Heart right ventricle (tissue), 16 donors: ENCODE measurements around the gene SEC24C. TPM values are rescaled to one million over a fixed set of nuclear protein-coding genes. Genes with fewer than 3 reads are reported as not detected.

Source experiments
- ATAC-seq, 8 donors: fragments of 200-7000 bp; cut with Tn5 transposase; one replicate each; pipeline ENCODE4 v1.9.1; 2020; ENCODE audit warnings: mild to moderate bottlenecking in 8 of 8, moderate library complexity in 8 of 8, moderate number of reproducible peaks in 1 of 8
- DNase-seq, 2 donors: peaks; one replicate each; pipeline ENCODE4 v3.0.0-alpha.2; 2020
- H3K27ac ChIP-seq, 10 donors: fragments of 200-600 bp; sonication (generic) in 2 of 10; one replicate each; pipeline versions ENCODE4 v1.5.0 to v1.8.0; 2020 to 2022; ENCODE audit warnings: mild to moderate bottlenecking in 3 of 10
- H3K27me3 ChIP-seq, 7 donors: fragments of 200-600 bp; one replicate each; pipeline ENCODE4 v1.8.0; 2021 to 2022; ENCODE audit warnings: mild to moderate bottlenecking in 2 of 7
- H3K36me3 ChIP-seq, 9 donors: fragments of 200-600 bp; sonication (generic) in 1 of 9; one replicate each; pipeline versions ENCODE4 v1.5.0 to v1.8.0; 2020 to 2022; ENCODE audit warnings: mild to moderate bottlenecking in 2 of 9
- H3K4me1 ChIP-seq, 9 donors: fragments of 200-600 bp; sonication (generic) in 1 of 9; one replicate each; pipeline versions ENCODE4 v1.5.0 to v1.8.0; 2020 to 2022; ENCODE audit warnings: mild to moderate bottlenecking in 4 of 9
- H3K4me3 ChIP-seq, 10 donors: fragments of 200-600 bp; sonication (generic) in 2 of 10; one replicate each; pipeline versions ENCODE4 v1.5.0 to v1.8.0; 2020 to 2022; ENCODE audit warnings: mild to moderate bottlenecking in 7 of 10, moderate library complexity in 2 of 10
- H3K9me3 ChIP-seq, 11 donors: fragments of 200-600 bp in 10 of 11; sonication (generic) in 2 of 11; one replicate each; pipeline versions ENCODE4 v1.5.0 to v1.8.0; 2013 to 2022; ENCODE audit warnings: mild to moderate bottlenecking in 2 of 11, control low read depth in 1 of 11, moderate library complexity in 1 of 11
- WGBS, 2 donors: extraction: QIAGEN DNeasy Blood & Tissue Kit; methylation state at CpG; one replicate each; pipeline ENCODE4 v1.1.7; 2013; ENCODE audit warnings: inconsistent platforms in 1 of 2; 5-methylcytosine and 5-hydroxymethylcytosine counted together
- intact Hi-C, 10 donors: fragments of 100-400 bp; cut with DNase I; formaldehyde crosslinking; loops; one replicate each; pipeline versions ENCODE4 v1.11.1 to v1.14.2; 2022
- polyA plus RNA-seq, 2 donors: library from polyadenylated mRNA; stranded (reverse); fragments of 200-250 nt; gene quantifications; one replicate each; pipeline ENCODE4 v1.2.3, GENCODE V29; 2013
- total RNA-seq, 10 donors: library from RNA; stranded (reverse); fragmentation: NEBNext Ultra II Directional in 3 of 10; extraction: Animal tissue kit (Norgen Biotek cat#: 25700) in 3 of 10; gene quantifications; one replicate each; pipeline versions ENCODE4 v1.2.1 to v1.2.4, GENCODE V29; 2021 to 2023
- TF ChIP-seq, protein P1 (sequence below), 9 donors: fragments of 200-600 bp; sonication (generic) in 2 of 9; IDR thresholded peaks; one replicate each; pipeline versions ENCODE4 v1.5.0 to v1.8.0; 2021 to 2022; ENCODE audit warnings: antibody characterized with exemption in 9 of 9, mild to moderate bottlenecking in 5 of 9, moderate library complexity in 1 of 9
- donor health status: Arrhythmogenic right ventricular cardiomyopathy.
- donor health status: ischemic (EF 13 %, LVEDD 7.1; RV severe dilation, severe dysfunction).
- donor health status: healthy with polysubstance abuse.
- donor health status: DM: no; HTN: yes; CAD: no.
- donor health status: DM: no; HTN: no; CAD: no.
- donor health status: ischemic (EF 25% LVEDD 6.9; RV normal size, moderate dysfunction).
- donor health status: ischemic (EF 25% LVEDD 5.7; RV mildly dilated, moderate dysfunction).
- donor health status: healthy.
- donor health status: DM: yes; HTN: yes; CAD: no.
- donor health status: Ischemic cardiomyopathy.
- donor health status: ischemic (EF 35%, LVEDD 5.7; RV mildly dilated, moderate dysfunction).
- donor health status: nonischemic (EF 11% LVEDD 7.7; RV severe dilation, severe dysfunction).
- donor health status: DM: yes; HTN: yes; CAD: no.
- donor health status: PGD.
- donor health status: ischemic (EF 29% LVEDD 5.4; RV normal size, mild dysfunction).
- donor health status: nonischemic (EF 23%, LVEDD 6.1; RV moderate dilation, normal function).

SEC24C gene
- total and polyA plus RNA-seq, 12 donors, result 33.4 to 59.7 (median 50.9) TPM

DNA sequence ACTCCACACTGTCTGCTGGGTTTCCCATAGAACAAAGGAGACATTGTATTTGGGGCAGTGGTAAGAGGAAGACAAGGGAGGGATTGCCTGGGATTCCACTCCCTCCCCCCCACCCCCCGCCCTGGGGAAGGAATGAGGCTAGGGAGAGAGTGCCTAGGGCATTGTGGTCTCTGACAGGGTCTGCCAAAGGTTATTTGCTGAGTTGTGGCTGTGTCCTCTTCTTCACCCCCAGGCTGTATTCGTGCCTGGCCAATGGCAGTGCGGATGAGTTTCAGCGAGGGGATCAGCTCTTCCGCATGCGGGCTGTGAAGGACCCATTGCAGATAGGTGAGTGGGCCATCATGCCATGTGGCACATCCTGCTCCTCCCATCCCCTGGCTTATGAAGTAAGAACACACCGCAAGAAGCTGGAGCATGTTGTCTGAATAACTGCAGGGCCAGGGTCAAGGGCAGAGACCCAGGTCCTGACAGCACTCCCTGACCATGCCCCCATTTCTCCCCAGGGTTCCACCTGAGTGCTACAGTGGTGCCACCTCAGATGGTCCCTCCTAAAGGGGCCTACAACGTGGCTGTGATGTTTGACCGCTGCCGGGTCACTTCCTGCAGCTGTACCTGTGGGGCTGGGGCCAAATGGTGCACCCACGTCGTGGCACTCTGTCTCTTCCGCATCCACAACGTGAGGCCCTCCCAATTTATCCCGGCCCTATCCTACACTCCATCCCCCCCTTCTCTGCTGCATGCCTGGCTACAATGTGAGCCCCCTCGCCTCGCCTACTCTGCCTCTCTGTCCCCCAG is 44.9 kb downstream of the SEC24C start:
- no peaks in the 10 kb centered on the region for H3K9me3 ChIP-seq
- no peak overlapping the region for H3K27ac ChIP-seq
- TF ChIP-seq, protein P1, sequence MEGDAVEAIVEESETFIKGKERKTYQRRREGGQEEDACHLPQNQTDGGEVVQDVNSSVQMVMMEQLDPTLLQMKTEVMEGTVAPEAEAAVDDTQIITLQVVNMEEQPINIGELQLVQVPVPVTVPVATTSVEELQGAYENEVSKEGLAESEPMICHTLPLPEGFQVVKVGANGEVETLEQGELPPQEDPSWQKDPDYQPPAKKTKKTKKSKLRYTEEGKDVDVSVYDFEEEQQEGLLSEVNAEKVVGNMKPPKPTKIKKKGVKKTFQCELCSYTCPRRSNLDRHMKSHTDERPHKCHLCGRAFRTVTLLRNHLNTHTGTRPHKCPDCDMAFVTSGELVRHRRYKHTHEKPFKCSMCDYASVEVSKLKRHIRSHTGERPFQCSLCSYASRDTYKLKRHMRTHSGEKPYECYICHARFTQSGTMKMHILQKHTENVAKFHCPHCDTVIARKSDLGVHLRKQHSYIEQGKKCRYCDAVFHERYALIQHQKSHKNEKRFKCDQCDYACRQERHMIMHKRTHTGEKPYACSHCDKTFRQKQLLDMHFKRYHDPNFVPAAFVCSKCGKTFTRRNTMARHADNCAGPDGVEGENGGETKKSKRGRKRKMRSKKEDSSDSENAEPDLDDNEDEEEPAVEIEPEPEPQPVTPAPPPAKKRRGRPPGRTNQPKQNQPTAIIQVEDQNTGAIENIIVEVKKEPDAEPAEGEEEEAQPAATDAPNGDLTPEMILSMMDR (IDR thresholded peaks at IDR 0.05), result no peak
- WGBS, 2 donors, result 84 to 88% methylated on average over 17 of the region's 17 CpGs
- H3K36me3 ChIP-seq, result peaks cover 0 to 61% (median 53%) of the 10 kb centered on the region in 9 donors
- no peak overlapping the region for H3K4me3 ChIP-seq
- no peak for ATAC-seq
- H3K4me1 ChIP-seq, result peaks cover 11 to 38% (median 30%) of the 10 kb centered on the region in 9 donors
- no peaks in the 10 kb centered on the region for H3K27me3 ChIP-seq
- intact Hi-C loops, result loop anchor here in 1 of 10 donors (5.0 kb wide), 1 partner anchor 47 kb away; the partner anchor contains the start of gene SEC24C
- DNase-seq, result no peak

DNA sequence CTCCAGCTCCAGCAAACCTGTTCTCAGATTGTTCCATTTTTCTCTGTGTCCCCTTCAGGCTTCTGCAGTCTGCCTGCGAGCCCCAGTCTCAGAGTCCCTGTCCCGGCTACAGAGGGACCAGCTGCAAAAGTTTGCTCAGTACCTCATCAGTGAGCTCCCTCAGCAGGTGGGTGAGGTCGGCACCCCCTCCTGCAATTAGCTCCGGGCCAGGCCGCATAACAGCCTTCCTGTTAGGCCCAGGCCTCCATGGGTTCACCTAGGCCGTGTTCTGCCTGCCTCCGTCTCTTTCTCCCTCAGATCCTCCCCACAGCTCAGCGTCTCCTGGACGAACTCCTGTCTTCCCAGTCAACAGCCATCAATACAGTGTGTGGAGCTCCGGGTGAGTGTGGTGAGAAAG is 45.5 kb downstream of the SEC24C start:
- intact Hi-C loops, result loop anchor here in 1 of 10 donors (5.0 kb wide), 1 partner anchor 47 kb away; the partner anchor contains the start of gene SEC24C
- TF ChIP-seq, protein P1 (IDR thresholded peaks at IDR 0.05), result no peak
- H3K27me3 ChIP-seq, result no peaks in the 10 kb centered on the region
- no peaks in the 10 kb centered on the region for H3K9me3 ChIP-seq
- H3K4me3 ChIP-seq, result no peak overlapping the region
- ATAC-seq (no peak), DNase-seq (no peak)
- H3K36me3 ChIP-seq, result peaks cover 0 to 67% (median 59%) of the 10 kb centered on the region in 9 donors
- 87% methylated on average over 10 of the region's 10 CpGs for WGBS, 2 donors
- H3K27ac ChIP-seq, result no peak overlapping the region
- H3K4me1 ChIP-seq, result peaks cover 11 to 32% (median 27%) of the 10 kb centered on the region in 9 donors

DNA sequence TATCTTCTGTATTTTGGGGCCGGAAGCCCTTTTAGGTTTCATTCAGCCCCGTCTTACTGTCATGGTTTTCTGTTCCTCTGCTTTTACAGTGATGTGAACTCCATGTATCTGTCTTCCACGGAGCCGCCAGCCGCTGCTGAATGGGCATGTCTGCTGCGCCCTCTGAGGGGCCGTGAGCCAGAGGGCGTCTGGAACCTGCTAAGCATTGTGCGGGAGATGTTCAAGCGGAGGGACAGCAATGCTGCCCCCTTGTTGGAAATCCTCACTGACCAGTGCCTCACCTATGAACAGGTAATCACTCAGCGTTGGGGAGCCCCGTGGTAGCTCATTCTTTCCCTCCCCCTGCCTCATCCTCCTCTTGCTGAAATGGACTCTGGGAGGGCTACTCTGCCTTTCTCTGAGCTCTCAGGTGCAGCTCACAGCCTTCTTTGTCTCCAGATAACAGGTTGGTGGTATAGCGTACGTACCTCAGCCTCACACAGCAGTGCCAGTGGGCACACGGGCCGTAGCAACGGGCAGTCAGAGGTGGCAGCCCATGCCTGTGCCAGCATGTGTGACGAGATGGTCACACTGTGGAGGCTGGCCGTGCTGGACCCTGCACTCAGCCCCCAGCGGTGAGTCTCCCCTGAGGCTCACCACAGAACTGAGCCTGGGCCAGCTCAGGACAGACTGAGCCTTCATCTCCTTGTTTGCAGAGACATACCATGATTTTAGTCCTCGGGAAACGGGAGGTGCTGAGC is 46.9 kb downstream of the SEC24C start:
- TF ChIP-seq, protein P1 (IDR thresholded peaks at IDR 0.05), result no peak
- Histone ChIP-seq H3K27me3 (no peaks in the 10 kb centered on the region), H3K36me3 (peaks cover 0 to 81% (median 72%) of the 10 kb centered on the region in 9 donors), H3K4me3 (no peak overlapping the region), H3K27ac (no peak overlapping the region), H3K4me1 (peaks cover 11 to 28% (median 23%) of the 10 kb centered on the region in 9 donors), H3K9me3 (no peaks in the 10 kb centered on the region)
- intact Hi-C loops, result no loop called here
- no peak for DNase-seq
- 92 to 94% methylated on average over 22 of the region's 22 CpGs for WGBS, 2 donors
- no peak for ATAC-seq

DNA sequence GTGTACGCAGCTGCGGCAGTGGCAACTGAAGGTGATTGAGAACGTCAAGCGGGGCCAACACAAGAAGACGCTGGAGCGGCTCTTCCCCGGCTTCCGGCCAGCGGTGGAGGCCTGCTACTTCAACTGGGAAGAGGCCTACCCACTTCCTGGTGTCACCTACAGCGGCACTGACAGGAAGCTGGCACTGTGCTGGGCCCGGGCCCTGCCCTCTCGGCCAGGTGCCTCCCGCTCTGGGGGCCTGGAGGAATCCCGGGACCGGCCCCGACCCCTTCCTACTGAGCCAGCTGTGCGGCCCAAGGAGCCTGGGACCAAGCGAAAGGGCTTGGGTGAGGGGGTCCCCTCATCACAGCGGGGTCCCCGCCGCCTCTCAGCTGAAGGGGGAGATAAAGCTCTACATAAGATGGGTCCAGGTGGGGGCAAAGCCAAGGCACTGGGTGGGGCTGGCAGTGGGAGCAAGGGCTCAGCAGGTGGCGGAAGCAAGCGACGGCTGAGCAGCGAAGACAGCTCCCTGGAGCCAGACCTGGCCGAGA is 47.8 kb downstream of the SEC24C start:
- H3K27me3 ChIP-seq, result no peaks in the 10 kb centered on the region
- H3K4me3 ChIP-seq, result no peak overlapping the region
- intact Hi-C loops, result no loop called here
- no peak for DNase-seq
- peak in 2 of 8 donors; percentile 7 to 15 for ATAC-seq
- TF ChIP-seq, protein P1 (IDR thresholded peaks at IDR 0.05), result no peak
- H3K27ac ChIP-seq, result no peak overlapping the region
- H3K9me3 ChIP-seq, result no peaks in the 10 kb centered on the region
- H3K36me3 ChIP-seq, result peaks cover 0 to 90% (median 81%) of the 10 kb centered on the region in 9 donors
- peaks cover 10 to 22% (median 14%) of the 10 kb centered on the region in 9 donors for H3K4me1 ChIP-seq
- 92 to 95% methylated on average over 26 of the region's 26 CpGs for WGBS, 2 donors
